AG09309 (cell line): ENCODE measurements around the gene ECEL1.
"Not testable (repeated sequence)": the region's sequence is repeated elsewhere in the genome, so short reads cannot be mapped to it uniquely, and the experiment has no call there.

Source experiments
- DNase-seq: peaks from one replicate; pipeline ENCODE4 v3.0.0-alpha.2; 2010; ENCODE audit warnings: low read depth
- H3K4me3 ChIP-seq: 2 replicates; pipeline ENCODE4 v1.5.1; 2011; ENCODE audit warnings: mild to moderate bottlenecking, low read depth, low read length, moderate library complexity; ENCODE audit not compliant: control insufficient read depth
- TF ChIP-seq, protein P1 (sequence below): IDR thresholded peaks from 2 replicates; pipeline ENCODE4 v1.5.1; 2011; ENCODE audit warnings: mild to moderate bottlenecking, low read depth, low read length, inconsistent platforms; ENCODE audit not compliant: insufficient read depth, control insufficient read depth; ENCODE audit errors: missing control alignments

The ECEL1 gene, protein sequence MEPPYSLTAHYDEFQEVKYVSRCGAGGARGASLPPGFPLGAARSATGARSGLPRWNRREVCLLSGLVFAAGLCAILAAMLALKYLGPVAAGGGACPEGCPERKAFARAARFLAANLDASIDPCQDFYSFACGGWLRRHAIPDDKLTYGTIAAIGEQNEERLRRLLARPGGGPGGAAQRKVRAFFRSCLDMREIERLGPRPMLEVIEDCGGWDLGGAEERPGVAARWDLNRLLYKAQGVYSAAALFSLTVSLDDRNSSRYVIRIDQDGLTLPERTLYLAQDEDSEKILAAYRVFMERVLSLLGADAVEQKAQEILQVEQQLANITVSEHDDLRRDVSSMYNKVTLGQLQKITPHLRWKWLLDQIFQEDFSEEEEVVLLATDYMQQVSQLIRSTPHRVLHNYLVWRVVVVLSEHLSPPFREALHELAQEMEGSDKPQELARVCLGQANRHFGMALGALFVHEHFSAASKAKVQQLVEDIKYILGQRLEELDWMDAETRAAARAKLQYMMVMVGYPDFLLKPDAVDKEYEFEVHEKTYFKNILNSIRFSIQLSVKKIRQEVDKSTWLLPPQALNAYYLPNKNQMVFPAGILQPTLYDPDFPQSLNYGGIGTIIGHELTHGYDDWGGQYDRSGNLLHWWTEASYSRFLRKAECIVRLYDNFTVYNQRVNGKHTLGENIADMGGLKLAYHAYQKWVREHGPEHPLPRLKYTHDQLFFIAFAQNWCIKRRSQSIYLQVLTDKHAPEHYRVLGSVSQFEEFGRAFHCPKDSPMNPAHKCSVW

DNA sequence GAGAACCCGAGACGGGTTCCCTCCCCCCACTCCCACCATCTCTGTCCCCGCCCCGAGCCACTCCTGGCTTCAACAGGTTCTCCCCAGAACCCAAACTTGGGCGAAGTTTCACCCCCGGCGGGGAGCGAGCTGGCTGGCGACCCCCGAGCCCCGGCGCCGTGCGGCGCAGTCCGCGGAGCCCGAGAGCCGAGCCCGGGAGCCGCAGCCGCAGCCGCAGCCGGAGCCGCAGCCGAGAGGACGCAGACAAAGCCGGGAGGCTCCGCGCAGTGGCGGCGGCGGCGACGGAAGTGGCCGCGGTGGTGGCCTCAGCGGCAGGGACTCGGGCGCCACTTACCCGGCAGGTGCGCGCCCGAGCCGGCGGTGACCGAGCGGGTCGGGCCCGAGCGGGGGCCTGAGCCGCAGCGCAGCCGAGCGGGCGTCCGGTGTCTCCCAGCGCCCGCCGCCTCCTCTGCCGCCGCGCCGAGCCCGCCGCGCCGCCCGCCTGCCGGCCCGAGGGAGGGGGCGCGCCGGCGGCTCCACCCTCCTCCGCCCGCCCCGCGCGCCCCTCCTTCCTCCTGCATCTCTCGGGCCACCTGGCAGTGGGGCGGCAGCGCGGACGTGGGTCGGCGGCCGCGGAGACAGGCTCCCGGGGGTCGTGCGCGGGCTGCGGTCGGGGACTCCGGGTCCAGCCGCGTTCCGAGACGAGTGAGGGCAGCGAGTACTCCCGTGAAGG is at the start of gene ECEL1:
TSS of gene ECEL1 (minus strand) at position 450 of the 712 bp plus-strand sequence. CDS start 1,181 bp downstream, outside the sequence.
- TF ChIP-seq, protein P1, sequence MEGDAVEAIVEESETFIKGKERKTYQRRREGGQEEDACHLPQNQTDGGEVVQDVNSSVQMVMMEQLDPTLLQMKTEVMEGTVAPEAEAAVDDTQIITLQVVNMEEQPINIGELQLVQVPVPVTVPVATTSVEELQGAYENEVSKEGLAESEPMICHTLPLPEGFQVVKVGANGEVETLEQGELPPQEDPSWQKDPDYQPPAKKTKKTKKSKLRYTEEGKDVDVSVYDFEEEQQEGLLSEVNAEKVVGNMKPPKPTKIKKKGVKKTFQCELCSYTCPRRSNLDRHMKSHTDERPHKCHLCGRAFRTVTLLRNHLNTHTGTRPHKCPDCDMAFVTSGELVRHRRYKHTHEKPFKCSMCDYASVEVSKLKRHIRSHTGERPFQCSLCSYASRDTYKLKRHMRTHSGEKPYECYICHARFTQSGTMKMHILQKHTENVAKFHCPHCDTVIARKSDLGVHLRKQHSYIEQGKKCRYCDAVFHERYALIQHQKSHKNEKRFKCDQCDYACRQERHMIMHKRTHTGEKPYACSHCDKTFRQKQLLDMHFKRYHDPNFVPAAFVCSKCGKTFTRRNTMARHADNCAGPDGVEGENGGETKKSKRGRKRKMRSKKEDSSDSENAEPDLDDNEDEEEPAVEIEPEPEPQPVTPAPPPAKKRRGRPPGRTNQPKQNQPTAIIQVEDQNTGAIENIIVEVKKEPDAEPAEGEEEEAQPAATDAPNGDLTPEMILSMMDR, result no peak
- no peak within 1 kb of the TSS for H3K4me3 ChIP-seq
- no peak for DNase-seq

DNA sequence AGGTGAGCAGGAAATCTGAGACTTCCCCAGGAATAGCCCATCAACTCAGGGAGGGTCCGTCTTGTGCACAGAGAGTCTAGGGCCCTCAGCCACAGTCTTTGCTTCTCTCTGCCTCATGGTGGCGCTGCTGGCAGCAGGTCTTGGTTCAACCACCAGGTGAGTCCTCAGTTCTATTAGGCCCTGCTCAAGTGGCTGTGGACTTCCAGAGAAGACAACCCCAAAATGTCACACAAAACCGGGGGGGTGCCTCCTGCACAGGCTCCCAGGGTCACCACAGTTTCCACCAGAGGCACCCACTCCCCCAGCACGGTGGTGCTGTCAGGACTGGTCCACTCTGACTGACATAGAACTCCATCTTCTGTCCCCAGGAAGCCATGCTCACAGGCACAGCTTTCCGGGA is 49.4 kb upstream of the ECEL1 start:
- no peak for DNase-seq
- H3K4me3 ChIP-seq, result no peak overlapping the region
- TF ChIP-seq, protein P1, result no peak

DNA sequence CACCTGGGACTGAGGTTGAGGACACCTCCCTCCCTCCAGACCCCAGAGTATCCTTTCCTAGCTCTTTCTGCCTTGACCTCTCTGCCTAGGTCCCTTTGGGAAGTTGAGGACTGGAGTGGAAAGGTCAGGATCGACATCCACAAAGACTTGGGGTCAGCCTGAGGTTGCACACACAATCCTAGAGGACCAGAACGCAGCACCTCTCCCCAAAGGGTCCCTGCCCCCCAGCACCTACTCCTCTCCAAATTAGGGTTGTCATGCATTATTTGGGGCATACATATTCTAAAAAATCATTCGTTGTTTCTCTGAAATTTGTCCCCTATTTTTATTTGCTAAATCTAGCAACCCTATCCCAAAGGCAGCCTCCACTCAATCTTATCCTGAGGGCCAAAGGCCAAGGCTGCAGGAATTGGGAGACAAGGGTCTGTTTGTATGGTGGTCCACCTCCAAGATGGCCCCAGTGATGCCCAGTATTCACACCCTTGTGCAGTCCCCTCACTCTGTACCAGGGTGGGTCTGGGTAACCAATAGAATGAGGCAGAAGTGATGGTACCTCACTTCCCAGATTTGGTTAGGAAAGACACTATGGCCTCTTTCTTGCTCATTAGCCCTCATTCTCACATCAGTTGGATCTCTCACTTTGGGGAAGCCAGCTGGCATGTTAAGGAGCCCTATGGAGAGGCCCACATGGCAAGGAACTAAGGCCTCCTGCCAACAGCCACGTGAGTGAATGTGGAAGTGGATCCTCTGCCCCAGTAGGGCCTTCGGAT is 48.3 kb upstream of the ECEL1 start:
- no peak overlapping the region for H3K4me3 ChIP-seq
- DNase-seq, result no peak
- TF ChIP-seq, protein P1, result no peak

DNA sequence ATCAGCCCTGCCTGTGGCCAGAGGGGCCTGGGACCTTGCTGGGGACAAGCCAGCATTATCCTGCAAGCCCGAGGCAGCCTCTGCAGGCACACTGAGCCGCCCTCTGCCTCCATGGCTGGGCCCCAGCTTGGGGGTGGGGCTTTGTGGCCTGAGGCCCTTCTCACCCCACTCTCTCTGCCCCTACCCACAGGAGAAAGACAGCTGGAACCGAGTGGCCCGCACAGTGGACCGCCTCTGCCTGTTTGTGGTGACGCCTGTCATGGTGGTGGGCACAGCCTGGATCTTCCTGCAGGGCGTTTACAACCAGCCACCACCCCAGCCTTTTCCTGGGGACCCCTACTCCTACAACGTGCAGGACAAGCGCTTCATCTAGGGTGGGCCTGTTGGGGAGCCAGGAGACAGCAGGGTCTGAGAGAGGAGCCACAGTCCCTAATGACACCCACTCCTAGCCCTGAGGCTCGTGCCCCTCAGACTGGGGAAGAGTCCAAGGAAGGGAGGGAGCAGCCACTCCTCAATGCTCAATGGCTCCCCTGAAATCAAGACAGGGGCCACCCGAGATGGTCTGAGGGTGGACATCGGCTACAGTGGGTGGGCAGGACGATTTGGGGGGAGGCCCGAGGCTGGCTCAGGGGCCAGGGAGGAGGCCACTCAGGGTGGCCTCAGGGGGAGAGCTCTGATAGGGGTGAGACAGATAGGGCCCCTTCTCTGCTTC is 47.5 kb upstream of the ECEL1 start:
- TF ChIP-seq, protein P1, result no peak
- DNase-seq, result no peak
- no peak overlapping the region for H3K4me3 ChIP-seq

DNA sequence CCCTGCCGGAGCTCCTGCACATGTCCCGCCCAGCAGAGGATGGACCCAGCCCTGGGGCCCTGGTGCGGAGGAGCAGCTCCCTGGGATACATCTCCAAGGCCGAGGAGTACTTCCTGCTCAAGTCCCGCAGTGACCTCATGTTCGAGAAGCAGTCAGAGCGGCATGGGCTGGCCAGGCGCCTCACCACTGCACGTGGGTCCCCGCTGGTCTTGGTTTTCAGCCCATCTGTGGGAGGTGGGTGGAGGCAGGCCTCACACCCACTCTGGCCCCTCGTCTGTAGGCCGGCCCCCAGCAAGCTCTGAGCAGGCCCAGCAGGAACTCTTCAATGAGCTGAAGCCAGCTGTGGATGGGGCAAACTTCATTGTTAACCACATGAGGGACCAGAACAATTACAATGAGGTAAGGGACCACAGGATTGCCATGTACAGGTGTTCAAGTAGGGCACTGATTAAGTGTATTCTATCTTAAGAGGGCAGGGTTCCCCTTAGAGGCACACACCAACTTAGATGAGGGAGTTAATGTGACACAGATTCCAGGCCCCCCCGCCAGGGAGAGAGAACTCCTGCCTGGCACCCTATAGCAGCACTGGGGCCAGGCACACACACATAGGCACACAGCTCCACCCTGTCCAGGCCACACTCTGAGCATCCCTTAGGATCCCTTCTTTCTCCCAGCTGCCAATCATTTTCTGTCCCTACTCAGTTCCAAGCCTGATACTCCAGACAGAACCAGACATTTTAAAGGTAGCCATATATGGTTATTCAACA is 46.5 kb upstream of the ECEL1 start:
- DNase-seq, result no peak

DNA sequence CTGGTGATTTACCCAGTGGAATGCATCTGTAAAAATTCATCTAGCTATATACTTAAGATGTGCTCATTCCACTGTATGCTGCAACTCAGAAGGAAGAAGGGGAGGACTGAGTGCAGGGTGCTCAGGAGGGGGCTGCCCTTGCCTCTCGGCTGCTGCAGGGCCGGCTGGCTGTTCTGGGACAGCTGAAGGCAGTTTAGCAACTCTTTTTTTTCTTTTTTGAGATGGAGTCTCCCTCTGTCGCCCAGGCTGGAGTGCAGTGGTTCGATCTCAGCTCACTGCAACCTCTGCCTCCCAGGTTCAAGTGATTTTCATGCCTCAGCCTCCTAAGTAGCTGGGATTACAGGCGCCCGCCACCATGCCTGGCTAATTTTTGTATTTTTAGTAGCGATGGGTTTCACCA is 45.2 kb upstream of the ECEL1 start:
- H3K4me3 ChIP-seq, DNase-seq: not testable (repeated sequence)

More for the DNA sequence above, 46.5 kb upstream of the ECEL1 start:
- no peak overlapping the region for H3K4me3 ChIP-seq
- TF ChIP-seq, protein P1, result no peak
